ENCODE data around the gene POU2AF2.
"Not testable (repeated sequence)": the region's sequence is repeated elsewhere in the genome, so short reads cannot be mapped to it uniquely, and the experiment has no call there.

DNA sequence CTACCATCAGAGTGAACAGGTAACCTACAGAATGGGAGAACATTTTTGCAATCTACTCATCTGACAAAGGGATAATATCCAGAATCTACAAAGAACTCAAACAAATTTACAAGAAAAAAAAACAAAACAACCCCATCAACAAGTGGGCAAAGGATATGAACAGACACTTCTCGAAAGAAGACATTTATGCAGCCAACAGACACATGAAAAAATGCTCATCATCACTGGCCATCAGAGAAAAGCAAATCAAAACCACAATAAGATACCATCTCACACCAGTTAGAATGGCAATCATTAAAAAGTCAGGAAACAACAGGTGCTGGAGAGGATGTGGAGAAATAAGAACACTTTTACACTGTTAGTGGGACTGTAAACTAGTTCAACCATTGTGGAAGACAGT is 46.9 kb downstream of the POU2AF2 start:
- TF ChIP-seq, protein P1, sequence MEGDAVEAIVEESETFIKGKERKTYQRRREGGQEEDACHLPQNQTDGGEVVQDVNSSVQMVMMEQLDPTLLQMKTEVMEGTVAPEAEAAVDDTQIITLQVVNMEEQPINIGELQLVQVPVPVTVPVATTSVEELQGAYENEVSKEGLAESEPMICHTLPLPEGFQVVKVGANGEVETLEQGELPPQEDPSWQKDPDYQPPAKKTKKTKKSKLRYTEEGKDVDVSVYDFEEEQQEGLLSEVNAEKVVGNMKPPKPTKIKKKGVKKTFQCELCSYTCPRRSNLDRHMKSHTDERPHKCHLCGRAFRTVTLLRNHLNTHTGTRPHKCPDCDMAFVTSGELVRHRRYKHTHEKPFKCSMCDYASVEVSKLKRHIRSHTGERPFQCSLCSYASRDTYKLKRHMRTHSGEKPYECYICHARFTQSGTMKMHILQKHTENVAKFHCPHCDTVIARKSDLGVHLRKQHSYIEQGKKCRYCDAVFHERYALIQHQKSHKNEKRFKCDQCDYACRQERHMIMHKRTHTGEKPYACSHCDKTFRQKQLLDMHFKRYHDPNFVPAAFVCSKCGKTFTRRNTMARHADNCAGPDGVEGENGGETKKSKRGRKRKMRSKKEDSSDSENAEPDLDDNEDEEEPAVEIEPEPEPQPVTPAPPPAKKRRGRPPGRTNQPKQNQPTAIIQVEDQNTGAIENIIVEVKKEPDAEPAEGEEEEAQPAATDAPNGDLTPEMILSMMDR (IDR thresholded peaks at IDR 0.05; ENCODE audit: insufficient read depth, low read depth, low read length): not testable (repeated sequence)
- not testable (repeated sequence) for TF ChIP-seq EZH2 (IDR thresholded peaks at IDR 0.05; ENCODE audit: insufficient read depth, low read length)

All from astrocyte (in vitro differentiated cells and primary cell).